HepG2 (cell line): ENCODE data around the gene LZTS2. TPM values are rescaled to one million over a fixed set of nuclear protein-coding genes. Genes with fewer than 3 reads are reported as not detected.

Source experiments
- KAT7 ChIP-seq: IDR thresholded peaks from 2 replicates; pipeline ENCODE4 v1.6.1; 2018; ENCODE audit warnings: borderline replicate concordance, missing compliant biosample characterization
- ZNF576 ChIP-seq: sonication (generic); formaldehyde crosslinking; IDR thresholded peaks from 2 replicates; pipeline ENCODE4 v1.4.0; 2020; ENCODE audit warnings: mild to moderate bottlenecking, missing genetic modification reagents
- polyA plus RNA-seq, 8 experiments: library from polyadenylated mRNA; depleted of rRNA in 3 of 8; stranded (reverse) in 7 of 8; unstranded in 1 of 8; fragments of >200 nt; fragmentation: Illumina TruSeq in 4 of 8; extraction: Trizol in 4 of 8; gene quantifications; 2 replicates each; pipeline versions ENCODE4 v1.2.1 to v1.2.3, GENCODE V29; 2011 to 2016; ENCODE audit warnings: low read depth in 4 of 8, missing spikeins in 1 of 8, mixed read lengths in 1 of 8; ENCODE audit not compliant: insufficient read depth in 1 of 8
- total RNA-seq, 5 experiments: library from RNA; depleted of rRNA; stranded (reverse); fragments of >200 nt; fragmentation: Illumina TruSeq; extraction: Trizol; gene quantifications; 2 replicates each; pipeline ENCODE4 v1.2.3, GENCODE V29; 2016; ENCODE audit warnings: low read depth in 1 of 5
- TF ChIP-seq, protein P1 (sequence below): sonication (generic); formaldehyde crosslinking; IDR thresholded peaks from 2 replicates; pipeline ENCODE4 v1.4.0; 2020; ENCODE audit warnings: missing genetic modification reagents, borderline replicate concordance
- TF ChIP-seq, protein P2 (sequence below): sonication (generic); formaldehyde crosslinking; IDR thresholded peaks from 2 replicates; pipeline ENCODE4 v1.5.0; 2020; ENCODE audit warnings: mild to moderate bottlenecking, missing genetic modification reagents, borderline replicate concordance

Gene LZTS2
- total and polyA plus RNA-seq, 2 of the 13 experiments (the other 11 are each of a cell fraction or from before 2014, with no cell fraction given), result 43.6 to 65.6 TPM

- TF ChIP-seq, protein P1, sequence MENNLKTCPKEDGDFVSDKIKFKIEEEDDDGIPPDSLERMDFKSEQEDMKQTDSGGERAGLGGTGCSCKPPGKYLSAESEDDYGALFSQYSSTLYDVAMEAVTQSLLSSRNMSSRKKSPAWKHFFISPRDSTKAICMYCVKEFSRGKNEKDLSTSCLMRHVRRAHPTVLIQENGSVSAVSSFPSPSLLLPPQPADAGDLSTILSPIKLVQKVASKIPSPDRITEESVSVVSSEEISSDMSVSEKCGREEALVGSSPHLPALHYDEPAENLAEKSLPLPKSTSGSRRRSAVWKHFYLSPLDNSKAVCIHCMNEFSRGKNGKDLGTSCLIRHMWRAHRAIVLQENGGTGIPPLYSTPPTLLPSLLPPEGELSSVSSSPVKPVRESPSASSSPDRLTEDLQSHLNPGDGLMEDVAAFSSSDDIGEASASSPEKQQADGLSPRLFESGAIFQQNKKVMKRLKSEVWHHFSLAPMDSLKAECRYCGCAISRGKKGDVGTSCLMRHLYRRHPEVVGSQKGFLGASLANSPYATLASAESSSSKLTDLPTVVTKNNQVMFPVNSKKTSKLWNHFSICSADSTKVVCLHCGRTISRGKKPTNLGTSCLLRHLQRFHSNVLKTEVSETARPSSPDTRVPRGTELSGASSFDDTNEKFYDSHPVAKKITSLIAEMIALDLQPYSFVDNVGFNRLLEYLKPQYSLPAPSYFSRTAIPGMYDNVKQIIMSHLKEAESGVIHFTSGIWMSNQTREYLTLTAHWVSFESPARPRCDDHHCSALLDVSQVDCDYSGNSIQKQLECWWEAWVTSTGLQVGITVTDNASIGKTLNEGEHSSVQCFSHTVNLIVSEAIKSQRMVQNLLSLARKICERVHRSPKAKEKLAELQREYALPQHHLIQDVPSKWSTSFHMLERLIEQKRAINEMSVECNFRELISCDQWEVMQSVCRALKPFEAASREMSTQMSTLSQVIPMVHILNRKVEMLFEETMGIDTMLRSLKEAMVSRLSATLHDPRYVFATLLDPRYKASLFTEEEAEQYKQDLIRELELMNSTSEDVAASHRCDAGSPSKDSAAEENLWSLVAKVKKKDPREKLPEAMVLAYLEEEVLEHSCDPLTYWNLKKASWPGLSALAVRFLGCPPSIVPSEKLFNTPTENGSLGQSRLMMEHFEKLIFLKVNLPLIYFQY, result 0 out of 2 replicates have a peak, but pooled peaks have one; percentile 21
- TF ChIP-seq ZNF576, result no peak
- TF ChIP-seq, protein P2, sequence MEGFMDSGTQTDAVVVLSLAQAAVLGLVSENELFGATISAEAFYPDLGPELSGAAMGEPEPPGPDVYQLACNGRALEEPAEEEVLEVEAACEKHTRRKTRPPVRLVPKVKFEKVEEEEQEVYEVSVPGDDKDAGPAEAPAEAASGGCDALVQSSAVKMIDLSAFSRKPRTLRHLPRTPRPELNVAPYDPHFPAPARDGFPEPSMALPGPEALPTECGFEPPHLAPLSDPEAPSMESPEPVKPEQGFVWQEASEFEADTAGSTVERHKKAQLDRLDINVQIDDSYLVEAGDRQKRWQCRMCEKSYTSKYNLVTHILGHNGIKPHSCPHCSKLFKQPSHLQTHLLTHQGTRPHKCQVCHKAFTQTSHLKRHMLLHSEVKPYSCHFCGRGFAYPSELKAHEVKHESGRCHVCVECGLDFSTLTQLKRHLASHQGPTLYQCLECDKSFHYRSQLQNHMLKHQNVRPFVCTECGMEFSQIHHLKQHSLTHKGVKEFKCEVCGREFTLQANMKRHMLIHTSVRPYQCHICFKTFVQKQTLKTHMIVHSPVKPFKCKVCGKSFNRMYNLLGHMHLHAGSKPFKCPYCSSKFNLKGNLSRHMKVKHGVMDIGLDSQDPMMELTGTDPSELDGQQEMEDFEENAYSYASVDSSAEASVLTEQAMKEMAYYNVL, result no peak
- peak; percentile 41; the same call in 1 of the 2 replicates for TF ChIP-seq KAT7
Measured at GRCh38 chr10:101000127-101000914, 713 bp downstream of the LZTS2 start (continued).
